Suprapubic skin (tissue), 4 donors: ENCODE data around the gene LRRC45. TPM values are rescaled to one million over a fixed set of nuclear protein-coding genes. Genes with fewer than 3 reads are reported as not detected.

ENCODE experiments used
- DNase-seq, 2 donors: peaks; one replicate each; pipeline ENCODE4 v3.0.0-alpha.2; 2019; ENCODE audit warnings: low spot score in 2 of 2
- H3K27ac ChIP-seq: fragments of 200-600 bp; sonication (generic); one replicate; pipeline ENCODE4 v1.5.1; 2019
- H3K27me3 ChIP-seq: fragments of 200-600 bp; sonication (generic); one replicate; pipeline ENCODE4 v1.5.1; 2019
- H3K36me3 ChIP-seq: fragments of 200-600 bp; sonication (generic); one replicate; pipeline ENCODE4 v1.5.1; 2019
- H3K4me1 ChIP-seq: fragments of 200-600 bp; sonication (generic); one replicate; pipeline ENCODE4 v1.5.1; 2019
- H3K4me3 ChIP-seq: fragments of 200-600 bp; sonication (generic); one replicate; pipeline ENCODE4 v1.5.1; 2019; ENCODE audit warnings: mild to moderate bottlenecking
- H3K9me3 ChIP-seq: fragments of 200-600 bp; sonication (generic); one replicate; pipeline ENCODE4 v1.5.1; 2019
- EP300 ChIP-seq: sonication (generic); formaldehyde crosslinking; IDR thresholded peaks from one replicate; pipeline ENCODE4 v1.6.1; 2017; ENCODE audit warnings: antibody characterized with exemption
- POLR2A ChIP-seq, 2 donors: fragments of 450-650 bp; IDR thresholded peaks; one replicate each; pipeline ENCODE4 v1.6.1; 2017; ENCODE audit warnings: antibody characterized with exemption in 2 of 2, mild to moderate bottlenecking in 2 of 2, moderate library complexity in 2 of 2
- POLR2AphosphoS5 ChIP-seq, 3 donors: sonication (generic); formaldehyde crosslinking; IDR thresholded peaks; one replicate each; pipeline ENCODE4 v1.6.1; 2017; ENCODE audit warnings: antibody characterized with exemption in 3 of 3
- WGBS: methylation state at CpG from one replicate; pipeline ENCODE4 v1.1.5; 2018; 5-methylcytosine and 5-hydroxymethylcytosine counted together
- total RNA-seq, 4 donors: library from RNA; depleted of rRNA; stranded (reverse); fragments of >200 nt; gene quantifications; one replicate each; pipeline ENCODE4 v1.1.0, GENCODE V29; 2016
- TF ChIP-seq, protein P1 (sequence below), 2 donors: fragments of 200-600 bp in 1 of 2; fragments of 450-650 bp in 1 of 2; sonication (generic) in 1 of 2; IDR thresholded peaks; one replicate each; pipeline ENCODE4 v1.5.1; 2016 to 2019; ENCODE audit warnings: antibody characterized with exemption in 2 of 2, mild to moderate bottlenecking in 1 of 2, moderate library complexity in 1 of 2

Gene LRRC45
- total RNA-seq, 4 donors from 2014 or later: 14.1 to 18.7 (median 15.4) TPM

DNA sequence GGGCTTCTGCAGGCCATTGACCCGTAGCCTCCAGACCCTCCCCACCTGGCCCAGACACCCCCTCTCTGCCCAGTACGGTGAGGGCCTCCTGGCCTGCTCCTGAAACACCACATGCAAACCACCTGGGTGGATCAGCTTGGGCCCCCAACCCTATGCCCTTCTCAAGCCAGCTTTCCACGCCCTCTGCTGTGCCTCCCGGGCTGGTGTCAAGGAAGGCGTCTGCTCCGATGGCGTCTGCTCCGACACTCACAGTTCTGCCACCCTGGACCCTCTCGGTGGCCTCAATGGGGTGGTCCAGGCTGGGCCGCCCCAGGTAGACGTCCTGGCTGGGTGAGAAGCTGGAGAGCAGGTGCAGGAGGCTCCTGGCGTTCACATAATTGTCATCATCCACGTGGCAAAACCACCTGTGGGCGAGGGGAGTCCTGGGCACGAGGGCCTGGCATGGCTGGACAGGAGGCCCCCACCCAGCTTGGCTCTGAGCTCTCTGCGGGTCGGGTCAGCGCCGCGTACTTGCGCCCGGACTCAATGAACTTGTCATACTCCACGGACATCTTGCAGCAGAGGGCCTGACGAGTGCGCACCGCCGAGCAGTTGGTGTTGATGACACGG lies 27.2 kb downstream of the LRRC45 start:
- Histone ChIP-seq H3K27ac (no peak overlapping the region), H3K9me3 (no peaks in the 10 kb centered on the region), H3K4me3 (peak overlapping the region; percentile 85), H3K36me3 (peaks cover 46% of the 10 kb centered on the region), H3K27me3 (no peaks in the 10 kb centered on the region), H3K4me1 (peaks cover 41% of the 10 kb centered on the region)
- 86% methylated on average over 20 of the region's 28 CpGs for WGBS
- no peak for DNase-seq
- TF ChIP-seq POLR2A (IDR thresholded peaks at IDR 0.05): no peak
- no peak for TF ChIP-seq POLR2AphosphoS5 (IDR thresholded peaks at IDR 0.05)
- TF ChIP-seq, protein P1, sequence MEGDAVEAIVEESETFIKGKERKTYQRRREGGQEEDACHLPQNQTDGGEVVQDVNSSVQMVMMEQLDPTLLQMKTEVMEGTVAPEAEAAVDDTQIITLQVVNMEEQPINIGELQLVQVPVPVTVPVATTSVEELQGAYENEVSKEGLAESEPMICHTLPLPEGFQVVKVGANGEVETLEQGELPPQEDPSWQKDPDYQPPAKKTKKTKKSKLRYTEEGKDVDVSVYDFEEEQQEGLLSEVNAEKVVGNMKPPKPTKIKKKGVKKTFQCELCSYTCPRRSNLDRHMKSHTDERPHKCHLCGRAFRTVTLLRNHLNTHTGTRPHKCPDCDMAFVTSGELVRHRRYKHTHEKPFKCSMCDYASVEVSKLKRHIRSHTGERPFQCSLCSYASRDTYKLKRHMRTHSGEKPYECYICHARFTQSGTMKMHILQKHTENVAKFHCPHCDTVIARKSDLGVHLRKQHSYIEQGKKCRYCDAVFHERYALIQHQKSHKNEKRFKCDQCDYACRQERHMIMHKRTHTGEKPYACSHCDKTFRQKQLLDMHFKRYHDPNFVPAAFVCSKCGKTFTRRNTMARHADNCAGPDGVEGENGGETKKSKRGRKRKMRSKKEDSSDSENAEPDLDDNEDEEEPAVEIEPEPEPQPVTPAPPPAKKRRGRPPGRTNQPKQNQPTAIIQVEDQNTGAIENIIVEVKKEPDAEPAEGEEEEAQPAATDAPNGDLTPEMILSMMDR (IDR thresholded peaks at IDR 0.05): no peak
- TF ChIP-seq EP300: no peak

- H3K27ac ChIP-seq: peak overlapping the region; percentile 77
- no peaks in the 10 kb centered on the region for H3K27me3 ChIP-seq
- H3K9me3 ChIP-seq: no peaks in the 10 kb centered on the region
- H3K36me3 ChIP-seq: peaks cover 54% of the 10 kb centered on the region
- H3K4me1 ChIP-seq: peaks cover 42% of the 10 kb centered on the region
- no peak for TF ChIP-seq POLR2AphosphoS5 (IDR thresholded peaks at IDR 0.05)
- no peak for TF ChIP-seq EP300
- TF ChIP-seq, protein P1 (IDR thresholded peaks at IDR 0.05): no peak
- no peak for TF ChIP-seq POLR2A (IDR thresholded peaks at IDR 0.05)
- no peak for DNase-seq
- peak overlapping the region; percentile 85 for H3K4me3 ChIP-seq
- 55% methylated on average over 8 of the region's 79 CpGs for WGBS
Measured at GRCh38 chr17:82050761-82051641, 27.9 kb downstream of the LRRC45 start.

DNA sequence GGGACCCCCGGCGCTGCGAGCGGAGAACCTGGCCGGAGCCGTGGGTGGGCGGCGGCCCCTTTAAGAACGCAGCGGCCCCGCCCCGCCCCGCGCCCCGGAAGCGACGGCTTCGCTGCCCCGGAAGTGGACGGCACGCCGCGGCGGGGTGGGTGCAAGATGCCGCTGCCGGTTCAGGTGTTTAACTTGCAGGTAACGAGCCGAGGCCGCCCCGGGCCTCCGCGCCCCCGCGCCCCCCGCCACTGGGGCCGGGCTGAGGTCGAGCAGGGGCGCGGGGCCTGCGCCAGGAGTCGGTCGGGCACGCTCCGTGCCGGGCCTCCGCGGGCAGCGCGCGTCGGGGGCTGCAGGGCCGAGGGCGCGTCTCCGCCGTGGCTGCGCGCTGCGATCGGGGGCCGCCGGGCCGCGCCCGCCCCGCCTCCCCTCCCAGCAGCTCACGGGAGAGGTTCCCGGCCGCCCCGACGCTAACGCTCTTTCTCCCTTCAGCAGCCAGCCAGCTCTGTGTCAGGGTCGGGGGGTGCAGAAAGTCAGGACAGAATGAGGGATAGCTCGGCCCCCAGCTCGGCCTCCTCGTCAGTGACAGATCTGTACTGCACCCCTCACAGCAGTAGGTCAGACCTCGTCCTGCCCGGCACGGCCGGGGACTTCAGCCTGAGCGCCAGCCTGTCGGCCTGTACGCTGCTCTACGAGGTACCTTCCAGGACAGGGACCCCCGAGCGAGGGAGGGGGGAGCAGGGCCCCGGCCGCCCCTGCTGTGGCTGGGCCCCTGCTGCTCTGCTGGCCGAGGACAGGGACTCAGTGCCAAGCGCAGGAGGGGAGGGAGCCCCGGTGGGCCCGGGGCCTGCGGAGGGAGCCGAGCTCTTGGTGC lies 28.9 kb downstream of the LRRC45 start, which contains the start of the genes GPS1 and RFNG:
Gene GPS1 (plus strand): TSS at position 123 of the 862 bp plus-strand sequence. CDS start 34 bp downstream, at position 157.
Gene RFNG (minus strand): TSS at position 36 of the 862 bp plus-strand sequence. CDS start 45 bp downstream, outside the sequence.
- Histone ChIP-seq H3K27me3 (no peaks in the 10 kb centered on the region), H3K4me3 (peak within 1 kb of the TSS; percentile 85), H3K36me3 (peaks cover 62% of the 10 kb centered on the region), H3K4me1 (peaks cover 42% of the 10 kb centered on the region), H3K27ac (peak within 1 kb of the TSS; percentile 77), H3K9me3 (no peaks in the 10 kb centered on the region)
- DNase-seq: no peak
- TF ChIP-seq, protein P1 (IDR thresholded peaks at IDR 0.05): no peak
- TF ChIP-seq EP300: no peak
- TF ChIP-seq POLR2AphosphoS5 (IDR thresholded peaks at IDR 0.05): no peak
- no peak for TF ChIP-seq POLR2A (IDR thresholded peaks at IDR 0.05)
- 2% methylated on average over 26 of the region's 94 CpGs for WGBS

DNA sequence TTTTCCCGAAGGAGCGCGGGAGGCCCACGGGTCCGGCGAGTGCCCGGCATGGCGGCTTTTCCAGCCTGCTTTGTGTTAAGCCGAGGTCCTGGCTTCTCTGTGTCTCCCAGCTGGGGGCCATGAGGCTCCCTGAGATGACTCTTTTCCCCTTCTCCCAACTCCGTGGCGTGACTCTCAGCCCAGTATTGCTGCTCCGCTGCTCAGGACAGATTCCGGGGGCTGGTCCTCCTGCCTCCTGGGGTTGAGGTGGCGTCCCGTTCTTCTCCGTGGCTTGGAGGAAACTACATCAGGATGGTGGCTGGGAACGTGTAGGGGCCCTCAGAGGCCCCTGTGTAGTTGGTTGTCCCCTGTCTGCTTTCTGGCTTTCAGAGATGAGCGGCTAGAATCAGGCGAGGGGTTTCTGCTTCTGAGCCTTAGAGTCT lies 29.5 kb downstream of the LRRC45 start:
- Histone ChIP-seq H3K9me3 (no peaks in the 10 kb centered on the region), H3K27me3 (no peaks in the 10 kb centered on the region), H3K36me3 (peaks cover 62% of the 10 kb centered on the region), H3K27ac (no peak overlapping the region), H3K4me3 (peak overlapping the region; percentile 85), H3K4me1 (peaks cover 42% of the 10 kb centered on the region)
- WGBS: 57% methylated on average over 3 of the region's 19 CpGs
- TF ChIP-seq, protein P1 (IDR thresholded peaks at IDR 0.05): no peak
- no peak for TF ChIP-seq POLR2AphosphoS5 (IDR thresholded peaks at IDR 0.05)
- TF ChIP-seq EP300: no peak
- no peak for TF ChIP-seq POLR2A (IDR thresholded peaks at IDR 0.05)
- no peak for DNase-seq
